ENCODE results near the gene RASGRP2.

Gene RASGRP2

GRCh38 chr11:64712430-64713015 lies 31.4 kb downstream of the RASGRP2 start:
- H3F3A ChIP-seq (ENCODE audit: insufficient read depth, low read length), result no peaks in the 10 kb centered on the region
- no peaks in the 10 kb centered on the region for H3K9me2 ChIP-seq (ENCODE audit: low read depth, low read length)
- H3K4me1 ChIP-seq (ENCODE audit: insufficient read depth, low read length, severe bottlenecking), result no peaks in the 10 kb centered on the region
- H3K79me2 ChIP-seq (ENCODE audit: insufficient read depth, low read length), result no peaks in the 10 kb centered on the region
- TF ChIP-seq CTCF (IDR thresholded peaks at IDR 0.05; ENCODE audit: low read length) (no peak), EZH2 (IDR thresholded peaks at IDR 0.05; ENCODE audit: borderline replicate concordance, low read length) (no peak)
- no peaks in the 10 kb centered on the region for H3K9me3 ChIP-seq (ENCODE audit: low read length)
- no peak overlapping the region for H3K27ac ChIP-seq (ENCODE audit: low read depth, low read length, poor library complexity, severe bottlenecking)
- no peak overlapping the region for H3K9ac ChIP-seq (ENCODE audit: low read length)
- H3K36me3 ChIP-seq (ENCODE audit: insufficient read depth, low read length), result no peaks in the 10 kb centered on the region
- H3K27me3 ChIP-seq (ENCODE audit: insufficient read depth, low read length), result peaks cover 9% of the 10 kb centered on the region; the same call in 1 of the 2 replicates
- H2AFZ ChIP-seq (ENCODE audit: low read length), result no peak overlapping the region
- H3K4me3 ChIP-seq (ENCODE audit: low read depth, low read length, poor library complexity, severe bottlenecking), result no peak overlapping the region
- H4K20me1 ChIP-seq (ENCODE audit: insufficient read depth, low read length), result no peaks in the 10 kb centered on the region
- H3K4me2 ChIP-seq (ENCODE audit: low read length), result no peak overlapping the region

- Histone ChIP-seq H4K20me1 (ENCODE audit: insufficient read depth, low read length) (no peaks in the 10 kb centered on the region), H2AFZ (ENCODE audit: low read length) (no peak overlapping the region), H3K79me2 (ENCODE audit: insufficient read depth, low read length) (no peaks in the 10 kb centered on the region), H3K9me3 (ENCODE audit: low read length) (no peaks in the 10 kb centered on the region), H3K9ac (ENCODE audit: low read length) (no peak overlapping the region), H3K4me1 (ENCODE audit: insufficient read depth, low read length, severe bottlenecking) (no peaks in the 10 kb centered on the region), H3K9me2 (ENCODE audit: low read depth, low read length) (no peaks in the 10 kb centered on the region), H3K4me3 (ENCODE audit: low read depth, low read length, poor library complexity, severe bottlenecking) (no peak overlapping the region), H3K4me2 (ENCODE audit: low read length) (no peak overlapping the region), H3K36me3 (ENCODE audit: insufficient read depth, low read length) (no peaks in the 10 kb centered on the region), H3K27ac (ENCODE audit: low read depth, low read length, poor library complexity, severe bottlenecking) (no peak overlapping the region), H3F3A (ENCODE audit: insufficient read depth, low read length) (no peaks in the 10 kb centered on the region), H3K27me3 (ENCODE audit: insufficient read depth, low read length) (peaks cover 9% of the 10 kb centered on the region; the same call in 1 of the 2 replicates)
- no peak for TF ChIP-seq EZH2 (IDR thresholded peaks at IDR 0.05; ENCODE audit: borderline replicate concordance, low read length)
- TF ChIP-seq CTCF (IDR thresholded peaks at IDR 0.05; ENCODE audit: low read length), result no peak
Measured at GRCh38 chr11:64711956-64712362, 32.0 kb downstream of the RASGRP2 start.

DNA sequence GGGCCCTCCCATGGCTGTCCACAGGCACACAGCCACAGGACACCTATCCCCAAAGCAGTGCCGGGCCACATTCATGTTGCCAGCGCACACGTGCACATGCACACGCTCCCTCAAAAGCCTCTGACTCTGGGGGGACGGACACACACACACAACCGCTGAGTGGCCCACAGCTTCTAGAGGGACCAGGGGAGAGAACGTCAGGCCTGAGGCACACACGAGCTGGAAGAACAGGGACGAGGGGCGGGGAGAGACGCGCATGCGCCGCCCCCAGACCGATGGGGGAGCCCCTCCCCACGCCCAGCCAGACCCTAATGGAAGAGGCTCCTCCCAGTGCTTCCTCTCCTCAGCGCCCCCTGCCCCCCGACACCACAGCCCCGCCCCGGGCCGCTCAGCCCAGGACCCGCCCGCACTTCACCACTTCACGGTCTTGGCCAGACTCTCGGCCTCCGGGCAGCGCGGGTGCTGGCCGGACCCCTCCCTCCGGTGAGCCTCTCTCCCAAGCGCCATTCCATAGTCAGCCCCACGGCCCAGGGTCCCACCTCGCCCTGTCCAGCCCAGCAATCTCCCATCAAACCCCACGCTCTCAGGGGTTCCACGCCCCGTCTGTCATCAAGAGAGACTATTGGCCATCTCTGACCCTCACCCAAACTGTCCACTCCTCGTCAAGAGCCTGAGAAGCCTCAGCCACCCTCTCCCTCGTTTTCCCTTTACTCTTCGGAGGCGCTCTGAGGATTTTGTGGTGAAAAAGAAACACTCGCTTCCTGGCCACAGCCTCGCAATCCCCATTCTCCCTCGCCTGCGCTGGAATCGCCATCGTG lies 32.6 kb downstream of the RASGRP2 start:
- no peaks in the 10 kb centered on the region for H3F3A ChIP-seq (ENCODE audit: insufficient read depth, low read length)
- no peak overlapping the region for H3K27ac ChIP-seq (ENCODE audit: low read depth, low read length, poor library complexity, severe bottlenecking)
- peaks cover 9% of the 10 kb centered on the region; the same call in 1 of the 2 replicates for H3K27me3 ChIP-seq (ENCODE audit: insufficient read depth, low read length)
- H4K20me1 ChIP-seq (ENCODE audit: insufficient read depth, low read length), result no peaks in the 10 kb centered on the region
- H3K4me1 ChIP-seq (ENCODE audit: insufficient read depth, low read length, severe bottlenecking), result no peaks in the 10 kb centered on the region
- H3K9ac ChIP-seq (ENCODE audit: low read length), result no peak overlapping the region
- no peaks in the 10 kb centered on the region for H3K36me3 ChIP-seq (ENCODE audit: insufficient read depth, low read length)
- no peaks in the 10 kb centered on the region for H3K79me2 ChIP-seq (ENCODE audit: insufficient read depth, low read length)
- H2AFZ ChIP-seq (ENCODE audit: low read length), result no peak overlapping the region
- H3K9me2 ChIP-seq (ENCODE audit: low read depth, low read length), result no peaks in the 10 kb centered on the region
- H3K4me2 ChIP-seq (ENCODE audit: low read length), result no peak overlapping the region
- no peaks in the 10 kb centered on the region for H3K9me3 ChIP-seq (ENCODE audit: low read length)
- TF ChIP-seq CTCF (IDR thresholded peaks at IDR 0.05; ENCODE audit: low read length) (no peak), EZH2 (IDR thresholded peaks at IDR 0.05; ENCODE audit: borderline replicate concordance, low read length) (no peak)
- H3K4me3 ChIP-seq (ENCODE audit: low read depth, low read length, poor library complexity, severe bottlenecking), result no peak overlapping the region

Data from OCI-LY1 (cell line).